ENCODE results near the gene FBXL20.
"Not testable (repeated sequence)": the region's sequence is repeated elsewhere in the genome, so short reads cannot be mapped to it uniquely, and the experiment has no call there.

Gene FBXL20

GRCh38 chr17:39284685-39285084 is 116.7 kb downstream of the FBXL20 start:
- no peak overlapping the region for H3K27ac ChIP-seq

GRCh38 chr17:39283896-39284295 is 117.5 kb downstream of the FBXL20 start:
- no peak overlapping the region for H3K27ac ChIP-seq
- no peak for TF ChIP-seq CTCF (conservative IDR thresholded peaks at IDR 0.05)

More at GRCh38 chr17:39284685-39285084, 116.7 kb downstream of the FBXL20 start:
- no peak for TF ChIP-seq CTCF (conservative IDR thresholded peaks at IDR 0.05)

- TF ChIP-seq CTCF (conservative IDR thresholded peaks at IDR 0.05): no peak
Observed at GRCh38 chr17:39283098-39283497, 118.3 kb downstream of the FBXL20 start.

GRCh38 chr17:39281806-39282205 is 119.6 kb downstream of the FBXL20 start:
- no peak overlapping the region; the same call in 1 of the 2 replicates for H3K27ac ChIP-seq
- no peak for TF ChIP-seq CTCF (conservative IDR thresholded peaks at IDR 0.05)

More at GRCh38 chr17:39283098-39283497, 118.3 kb downstream of the FBXL20 start:
- no peak overlapping the region for H3K27ac ChIP-seq

- not testable (repeated sequence) for H3K27ac ChIP-seq
Observed at GRCh38 chr17:39278246-39278645, 123.2 kb downstream of the FBXL20 start.

- TF ChIP-seq CTCF (conservative IDR thresholded peaks at IDR 0.05): no peak
- no peak overlapping the region for H3K27ac ChIP-seq
Observed at GRCh38 chr17:39277110-39277509, 124.3 kb downstream of the FBXL20 start.

- H3K27ac ChIP-seq: no peak overlapping the region
- no peak for TF ChIP-seq CTCF (conservative IDR thresholded peaks at IDR 0.05)
Observed at GRCh38 chr17:39276113-39276512, 125.3 kb downstream of the FBXL20 start.

GRCh38 chr17:39271546-39271945 is 129.9 kb downstream of the FBXL20 start:
- H3K27ac ChIP-seq: no peak overlapping the region
- no peak for TF ChIP-seq CTCF (conservative IDR thresholded peaks at IDR 0.05)
